Liver (tissue), 9 donors: ENCODE data around the gene BTNL9. TPM values are rescaled to one million over a fixed set of nuclear protein-coding genes. Genes with fewer than 3 reads are reported as not detected.

Experiments
- DNase-seq: peaks from one replicate; pipeline ENCODE4 v3.0.0-alpha.2; 2017; ENCODE audit warnings: low spot score
- H3K27ac ChIP-seq, 2 donors: one replicate each; pipeline ENCODE4 v1.7.0; 2013; ENCODE audit warnings: inconsistent platforms in 2 of 2, low read length in 2 of 2, control low read depth in 1 of 2, low read depth in 1 of 2, mild to moderate bottlenecking in 1 of 2
- H3K27me3 ChIP-seq, 4 donors: one replicate each; pipeline versions ENCODE4 v1.6.1 to v1.7.0; 2013; ENCODE audit warnings: low read length in 3 of 4, inconsistent platforms in 1 of 4, mild to moderate bottlenecking in 1 of 4, moderate library complexity in 1 of 4; ENCODE audit not compliant: control insufficient read depth in 4 of 4, insufficient read depth in 4 of 4
- H3K36me3 ChIP-seq, 4 donors: one replicate each; pipeline versions ENCODE4 v1.6.1 to v1.7.0; 2013; ENCODE audit warnings: low read length in 3 of 4, mild to moderate bottlenecking in 3 of 4, low read depth in 1 of 4, moderate library complexity in 1 of 4; ENCODE audit not compliant: control insufficient read depth in 4 of 4, insufficient read depth in 3 of 4
- H3K4me1 ChIP-seq, 4 donors: one replicate each; pipeline versions ENCODE4 v1.6.1 to v1.7.0; 2013; ENCODE audit warnings: low read length in 3 of 4, mild to moderate bottlenecking in 3 of 4, moderate library complexity in 1 of 4; ENCODE audit not compliant: control insufficient read depth in 4 of 4, insufficient read depth in 4 of 4
- H3K4me3 ChIP-seq, 3 donors: one replicate each; pipeline versions ENCODE4 v1.6.1 to v1.7.0; 2013; ENCODE audit warnings: low read length in 3 of 3, control low read depth in 1 of 3, low read depth in 1 of 3, mild to moderate bottlenecking in 1 of 3
- H3K9ac ChIP-seq, 2 donors: one replicate each; pipeline ENCODE4 v1.7.0; 2013; ENCODE audit warnings: low read length in 2 of 2, mild to moderate bottlenecking in 2 of 2, moderate library complexity in 2 of 2, control low read depth in 1 of 2, low read depth in 1 of 2
- H3K9me3 ChIP-seq, 4 donors: one replicate each; pipeline versions ENCODE4 v1.6.1 to v1.7.0; 2013; ENCODE audit warnings: low read length in 3 of 4; ENCODE audit not compliant: control insufficient read depth in 4 of 4
- ATF3 ChIP-seq: IDR thresholded peaks from 2 replicates; pipeline ENCODE4 v1.6.1; 2016; ENCODE audit warnings: antibody characterized with exemption
- EGR1 ChIP-seq, 2 donors: IDR thresholded peaks; 2 replicates each; pipeline ENCODE4 v1.6.1; 2016 to 2018; ENCODE audit warnings: antibody characterized with exemption in 2 of 2, low read depth in 2 of 2
- FOXA1 ChIP-seq: IDR thresholded peaks from 2 replicates; pipeline ENCODE4 v1.6.1; 2016; ENCODE audit warnings: antibody characterized with exemption
- GABPA ChIP-seq, 2 donors: IDR thresholded peaks in 1 of 2; conservative IDR thresholded peaks in 1 of 2; 2 replicates each; pipeline ENCODE4 v1.6.1; 2016; ENCODE audit warnings: antibody characterized with exemption in 2 of 2, mild to moderate bottlenecking in 1 of 2, moderate library complexity in 1 of 2
- HNF4A ChIP-seq, 2 donors: conservative IDR thresholded peaks; 2 replicates each; pipeline ENCODE4 v1.6.1; 2016; ENCODE audit warnings: antibody characterized with exemption in 2 of 2, mild to moderate bottlenecking in 2 of 2
- HNF4G ChIP-seq: IDR thresholded peaks from 2 replicates; pipeline ENCODE4 v1.6.1; 2016; ENCODE audit warnings: antibody characterized with exemption
- MAX ChIP-seq: IDR thresholded peaks from 2 replicates; pipeline ENCODE4 v1.6.1; 2016; ENCODE audit warnings: antibody characterized with exemption
- NR2F2 ChIP-seq: IDR thresholded peaks from 2 replicates; pipeline ENCODE4 v1.6.1; 2016; ENCODE audit warnings: antibody characterized with exemption
- RAD21 ChIP-seq, 2 donors: IDR thresholded peaks; 2 replicates each; pipeline ENCODE4 v1.6.1; 2016; ENCODE audit warnings: antibody characterized with exemption in 2 of 2, mild to moderate bottlenecking in 2 of 2
- RXRA ChIP-seq, 2 donors: IDR thresholded peaks; 2 replicates each; pipeline ENCODE4 v1.6.1; 2017 to 2018; ENCODE audit warnings: antibody characterized with exemption in 2 of 2, mild to moderate bottlenecking in 1 of 2
- SP1 ChIP-seq: IDR thresholded peaks from 2 replicates; pipeline ENCODE4 v1.6.1; 2018; ENCODE audit warnings: antibody characterized with exemption, mild to moderate bottlenecking
- YY1 ChIP-seq: IDR thresholded peaks from 2 replicates; pipeline ENCODE4 v1.6.1; 2016; ENCODE audit warnings: antibody characterized with exemption, mild to moderate bottlenecking
- ZBTB33 ChIP-seq: IDR thresholded peaks from 2 replicates; pipeline ENCODE4 v1.6.1; 2016; ENCODE audit warnings: antibody characterized with exemption
- WGBS: extraction: QIAGEN DNeasy Blood & Tissue Kit; methylation state at CpG from one replicate; pipeline ENCODE4 v1.1.7; 2013; 5-methylcytosine and 5-hydroxymethylcytosine counted together
- polyA plus RNA-seq, 2 donors: library from polyadenylated mRNA; stranded (reverse) in 1 of 2; unstranded in 1 of 2; fragments of 200-250 nt in 1 of 2; fragments of >200 nt in 1 of 2; fragmentation: Nextera tagmentation in 1 of 2; extraction: Ambion mirVana in 1 of 2; gene quantifications; one replicate each; pipeline versions ENCODE4 v1.2.1 to v1.2.3, GENCODE V29; 2013 to 2015
- total RNA-seq, 2 donors: library from RNA; depleted of rRNA; stranded (reverse); fragments of >200 nt; gene quantifications; one replicate each; pipeline ENCODE4 v1.2.3, GENCODE V29; 2014
- TF ChIP-seq, protein P1 (sequence below): IDR thresholded peaks from 2 replicates; pipeline ENCODE4 v1.6.1; 2016; ENCODE audit warnings: antibody characterized with exemption, mild to moderate bottlenecking
- TF ChIP-seq, protein P2 (sequence below): fragments of 150-350 bp; IDR thresholded peaks from 2 replicates; pipeline ENCODE4 v1.5.1; 2017; ENCODE audit warnings: improper control_type of control experiment, low read depth, low read length; ENCODE audit not compliant: missing input control
- donor health status: healthy.
- donor health status: healthy.
- donor health status: healthy.
- donor health status: healthy.
- donor health status: healthy.

BTNL9 gene
- total and polyA plus RNA-seq, 4 donors, result 1.4 to 12.0 (median 4.7) TPM

DNA sequence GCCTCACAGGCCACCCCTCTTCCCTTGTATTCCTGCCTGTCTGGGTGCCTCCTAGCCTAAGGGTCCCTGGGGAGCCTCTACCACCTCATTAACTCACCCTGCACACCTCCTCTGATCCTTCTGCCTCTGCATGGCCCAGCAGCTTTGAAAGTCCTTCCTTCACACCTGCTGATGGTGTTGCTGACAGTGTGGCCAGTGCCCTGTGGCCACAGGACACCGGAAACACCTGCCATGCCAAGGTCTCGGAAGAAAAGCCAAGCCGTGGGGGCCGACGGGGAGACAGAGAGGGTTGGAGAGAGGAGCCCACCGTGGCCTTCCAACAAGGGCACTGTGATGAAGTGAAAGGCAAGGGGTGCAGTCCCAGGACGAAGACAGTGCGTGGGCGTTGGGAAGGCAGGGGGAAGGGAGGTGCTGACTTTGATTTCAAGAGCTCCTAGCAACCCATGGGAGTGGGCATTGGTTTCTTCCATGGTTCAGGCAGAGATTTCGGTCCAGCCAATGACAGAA lies 4.1 kb downstream of the BTNL9 start:
- H3K9me3 ChIP-seq, result no peaks in the 10 kb centered on the region
- no peak overlapping the region for H3K9ac ChIP-seq
- no peak overlapping the region for H3K27ac ChIP-seq
- WGBS, result 74% methylated on average over 10 of the region's 10 CpGs
- no peaks in the 10 kb centered on the region for H3K36me3 ChIP-seq
- H3K27me3 ChIP-seq, result peaks cover 0 to 6% (median 0%) of the 10 kb centered on the region in 4 donors
- no peak for TF ChIP-seq ATF3
- no peak for TF ChIP-seq HNF4A (conservative IDR thresholded peaks at IDR 0.05)
- no peak for TF ChIP-seq HNF4G
- TF ChIP-seq YY1, result no peak
- no peak for TF ChIP-seq EGR1 (IDR thresholded peaks at IDR 0.05; ENCODE audit: low read depth in 2 of 2)
- TF ChIP-seq RAD21 (IDR thresholded peaks at IDR 0.05), result no peak
- TF ChIP-seq, protein P1, sequence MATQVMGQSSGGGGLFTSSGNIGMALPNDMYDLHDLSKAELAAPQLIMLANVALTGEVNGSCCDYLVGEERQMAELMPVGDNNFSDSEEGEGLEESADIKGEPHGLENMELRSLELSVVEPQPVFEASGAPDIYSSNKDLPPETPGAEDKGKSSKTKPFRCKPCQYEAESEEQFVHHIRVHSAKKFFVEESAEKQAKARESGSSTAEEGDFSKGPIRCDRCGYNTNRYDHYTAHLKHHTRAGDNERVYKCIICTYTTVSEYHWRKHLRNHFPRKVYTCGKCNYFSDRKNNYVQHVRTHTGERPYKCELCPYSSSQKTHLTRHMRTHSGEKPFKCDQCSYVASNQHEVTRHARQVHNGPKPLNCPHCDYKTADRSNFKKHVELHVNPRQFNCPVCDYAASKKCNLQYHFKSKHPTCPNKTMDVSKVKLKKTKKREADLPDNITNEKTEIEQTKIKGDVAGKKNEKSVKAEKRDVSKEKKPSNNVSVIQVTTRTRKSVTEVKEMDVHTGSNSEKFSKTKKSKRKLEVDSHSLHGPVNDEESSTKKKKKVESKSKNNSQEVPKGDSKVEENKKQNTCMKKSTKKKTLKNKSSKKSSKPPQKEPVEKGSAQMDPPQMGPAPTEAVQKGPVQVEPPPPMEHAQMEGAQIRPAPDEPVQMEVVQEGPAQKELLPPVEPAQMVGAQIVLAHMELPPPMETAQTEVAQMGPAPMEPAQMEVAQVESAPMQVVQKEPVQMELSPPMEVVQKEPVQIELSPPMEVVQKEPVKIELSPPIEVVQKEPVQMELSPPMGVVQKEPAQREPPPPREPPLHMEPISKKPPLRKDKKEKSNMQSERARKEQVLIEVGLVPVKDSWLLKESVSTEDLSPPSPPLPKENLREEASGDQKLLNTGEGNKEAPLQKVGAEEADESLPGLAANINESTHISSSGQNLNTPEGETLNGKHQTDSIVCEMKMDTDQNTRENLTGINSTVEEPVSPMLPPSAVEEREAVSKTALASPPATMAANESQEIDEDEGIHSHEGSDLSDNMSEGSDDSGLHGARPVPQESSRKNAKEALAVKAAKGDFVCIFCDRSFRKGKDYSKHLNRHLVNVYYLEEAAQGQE, result no peak
- DNase-seq, result no peak
- H3K4me3 ChIP-seq, result no peak overlapping the region
- no peaks in the 10 kb centered on the region for H3K4me1 ChIP-seq

GRCh38 chr5:181044662-181045305 lies 4.7 kb downstream of the BTNL9 start:
- no peak for TF ChIP-seq FOXA1
- TF ChIP-seq ZBTB33, result no peak
- TF ChIP-seq RXRA (IDR thresholded peaks at IDR 0.05), result peak; percentile 34 to 47
- peak; percentile 65 for TF ChIP-seq NR2F2
- no peak for TF ChIP-seq HNF4A (conservative IDR thresholded peaks at IDR 0.05)
- no peak for TF ChIP-seq MAX
- peak; percentile 74 for TF ChIP-seq SP1
- no peak for TF ChIP-seq YY1
- TF ChIP-seq, protein P1, result no peak
- TF ChIP-seq, protein P2, sequence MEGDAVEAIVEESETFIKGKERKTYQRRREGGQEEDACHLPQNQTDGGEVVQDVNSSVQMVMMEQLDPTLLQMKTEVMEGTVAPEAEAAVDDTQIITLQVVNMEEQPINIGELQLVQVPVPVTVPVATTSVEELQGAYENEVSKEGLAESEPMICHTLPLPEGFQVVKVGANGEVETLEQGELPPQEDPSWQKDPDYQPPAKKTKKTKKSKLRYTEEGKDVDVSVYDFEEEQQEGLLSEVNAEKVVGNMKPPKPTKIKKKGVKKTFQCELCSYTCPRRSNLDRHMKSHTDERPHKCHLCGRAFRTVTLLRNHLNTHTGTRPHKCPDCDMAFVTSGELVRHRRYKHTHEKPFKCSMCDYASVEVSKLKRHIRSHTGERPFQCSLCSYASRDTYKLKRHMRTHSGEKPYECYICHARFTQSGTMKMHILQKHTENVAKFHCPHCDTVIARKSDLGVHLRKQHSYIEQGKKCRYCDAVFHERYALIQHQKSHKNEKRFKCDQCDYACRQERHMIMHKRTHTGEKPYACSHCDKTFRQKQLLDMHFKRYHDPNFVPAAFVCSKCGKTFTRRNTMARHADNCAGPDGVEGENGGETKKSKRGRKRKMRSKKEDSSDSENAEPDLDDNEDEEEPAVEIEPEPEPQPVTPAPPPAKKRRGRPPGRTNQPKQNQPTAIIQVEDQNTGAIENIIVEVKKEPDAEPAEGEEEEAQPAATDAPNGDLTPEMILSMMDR, result no peak
- no peak for TF ChIP-seq GABPA (IDR thresholded peaks at IDR 0.05 in 1 of 2, conservative IDR thresholded peaks at IDR 0.05 in 1 of 2)
- TF ChIP-seq RAD21 (IDR thresholded peaks at IDR 0.05), result no peak
- Histone ChIP-seq H3K9me3 (no peaks in the 10 kb centered on the region), H3K4me3 (no peak overlapping the region), H3K4me1 (no peaks in the 10 kb centered on the region), H3K9ac (no peak overlapping the region), H3K27me3 (peaks cover 0 to 11% (median under 1%) of the 10 kb centered on the region in 4 donors), H3K27ac (no peak overlapping the region), H3K36me3 (no peaks in the 10 kb centered on the region)
- WGBS, result 47% methylated on average over 11 of the region's 11 CpGs
- no peak for DNase-seq
